ENCODE results near the gene SCAPER.

The SCAPER gene

GRCh38 chr15:76377751-76378150 lies 527.4 kb downstream of the SCAPER start:
- in situ Hi-C loops (cut with HindIII; ENCODE audit: low pct_ligation_motif_present, low pct_unique_long_range_greater_than_20kb, low sequenced_read_pairs), result no loop called here
- no peak for DNase-seq

- DNase-seq, result no peak
- in situ Hi-C loops (cut with HindIII; ENCODE audit: low pct_ligation_motif_present, low pct_unique_long_range_greater_than_20kb, low sequenced_read_pairs), result no loop called here
These were observed 527.9 kb downstream of the SCAPER start for GRCh38 chr15:76377217-76377616.

GRCh38 chr15:76376816-76377215 lies 528.3 kb downstream of the SCAPER start:
- in situ Hi-C loops (cut with HindIII; ENCODE audit: low pct_ligation_motif_present, low pct_unique_long_range_greater_than_20kb, low sequenced_read_pairs), result no loop called here
- no peak for DNase-seq

GRCh38 chr15:76376029-76376428 lies 529.1 kb downstream of the SCAPER start:
- no peak for DNase-seq

DNA sequence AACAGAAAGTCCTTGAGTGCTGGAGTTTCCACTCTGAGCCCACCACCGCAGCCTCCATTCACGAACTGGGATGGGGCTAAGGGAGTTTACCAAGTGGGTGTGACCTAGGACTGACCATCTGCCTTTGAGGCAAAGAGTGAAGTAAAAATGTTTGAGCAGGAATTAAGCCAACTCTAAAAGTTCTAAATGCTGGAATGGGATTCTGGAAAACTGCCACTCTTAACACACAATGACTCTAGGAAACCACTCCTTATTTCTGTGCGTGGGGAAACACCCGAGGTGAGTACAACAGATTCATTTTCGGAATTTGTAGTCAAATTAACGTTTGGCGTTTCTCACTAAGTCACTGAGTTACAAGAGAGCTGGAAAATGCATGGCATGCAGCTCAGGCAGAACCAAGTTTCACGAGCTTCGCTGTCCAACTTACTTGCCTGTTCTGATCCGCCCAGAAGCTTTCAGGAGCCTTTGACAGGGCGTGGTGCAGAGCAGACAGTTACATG lies 537.0 kb downstream of the SCAPER start:
- DNase-seq, result no peak
- in situ Hi-C loops (cut with HindIII; ENCODE audit: low pct_ligation_motif_present, low pct_unique_long_range_greater_than_20kb, low sequenced_read_pairs), result no loop called here

More at GRCh38 chr15:76376029-76376428, 529.1 kb downstream of the SCAPER start:
- in situ Hi-C loops (cut with HindIII; ENCODE audit: low pct_ligation_motif_present, low pct_unique_long_range_greater_than_20kb, low sequenced_read_pairs), result no loop called here

DNA sequence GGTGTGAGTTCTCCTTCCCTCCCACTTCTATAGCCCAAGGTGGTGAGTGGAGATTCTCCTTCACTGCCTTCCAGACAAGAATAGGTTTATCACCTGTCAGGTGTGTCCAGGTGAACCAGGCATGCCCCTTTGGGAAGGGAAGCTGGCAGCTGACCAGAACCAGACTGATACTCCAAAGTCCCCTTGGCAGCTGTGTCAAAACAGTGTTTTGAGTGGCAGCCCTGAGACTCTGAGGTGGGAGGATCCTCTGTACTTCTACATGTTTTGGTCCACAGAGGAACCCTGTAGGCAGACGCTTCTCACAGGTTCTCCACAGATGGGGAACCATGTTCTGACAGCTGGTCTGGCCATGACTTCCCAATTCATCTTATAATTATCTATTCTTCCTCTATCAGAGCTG lies 538.4 kb downstream of the SCAPER start:
- in situ Hi-C loops (cut with HindIII; ENCODE audit: low pct_ligation_motif_present, low pct_unique_long_range_greater_than_20kb, low sequenced_read_pairs), result no loop called here
- no peak for DNase-seq

DNA sequence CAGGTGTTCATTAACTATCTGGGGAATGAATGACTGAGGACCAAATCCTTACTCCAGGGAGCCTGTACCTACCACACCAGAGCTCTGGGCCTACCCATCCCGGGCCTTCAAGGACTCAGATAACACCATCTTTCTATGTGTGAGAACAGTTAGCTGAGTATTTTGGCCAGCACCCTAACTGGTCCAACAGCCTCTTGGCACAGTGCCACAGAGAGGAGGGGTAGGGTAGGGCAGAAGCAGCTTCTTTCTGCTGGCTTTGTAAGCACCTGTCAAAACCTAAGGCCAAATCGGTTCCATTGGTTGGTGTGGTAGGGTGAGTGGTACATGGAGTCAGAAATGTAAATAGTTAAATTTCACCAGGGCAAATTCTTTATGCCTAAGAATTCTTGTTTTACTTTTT lies 541.9 kb downstream of the SCAPER start:
- no peak for DNase-seq

GRCh38 chr15:76360416-76360815 lies 544.7 kb downstream of the SCAPER start:
- in situ Hi-C loops (cut with HindIII; ENCODE audit: low pct_ligation_motif_present, low pct_unique_long_range_greater_than_20kb, low sequenced_read_pairs), result no loop called here
- no peak for DNase-seq

More for the DNA sequence above, 541.9 kb downstream of the SCAPER start:
- in situ Hi-C loops (cut with HindIII; ENCODE audit: low pct_ligation_motif_present, low pct_unique_long_range_greater_than_20kb, low sequenced_read_pairs), result no loop called here

DNA sequence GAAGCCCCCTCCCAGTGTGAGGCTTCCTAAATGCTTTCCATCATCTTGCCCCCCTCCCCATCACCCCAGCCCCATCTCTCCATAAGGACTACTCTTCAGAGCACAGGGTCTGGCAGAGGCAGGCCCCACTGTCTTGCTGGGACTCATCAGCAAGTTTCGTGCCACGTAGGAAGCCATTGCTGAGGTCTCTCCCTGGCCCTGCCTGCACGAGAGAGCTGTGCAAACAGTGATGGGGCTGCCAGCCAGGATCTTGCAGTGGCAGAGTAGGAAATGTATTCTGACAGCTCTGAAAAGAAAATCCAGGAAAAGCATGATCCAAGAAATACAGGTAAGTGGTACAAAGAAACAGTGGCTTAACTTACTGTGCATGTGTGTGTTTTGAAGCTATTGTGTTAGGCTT lies 546.0 kb downstream of the SCAPER start:
- in situ Hi-C loops (cut with HindIII; ENCODE audit: low pct_ligation_motif_present, low pct_unique_long_range_greater_than_20kb, low sequenced_read_pairs), result no loop called here
- DNase-seq, result no peak

- DNase-seq, result no peak
- in situ Hi-C loops (cut with HindIII; ENCODE audit: low pct_ligation_motif_present, low pct_unique_long_range_greater_than_20kb, low sequenced_read_pairs), result no loop called here
These were observed 546.7 kb downstream of the SCAPER start for GRCh38 chr15:76358453-76358852.

DNA sequence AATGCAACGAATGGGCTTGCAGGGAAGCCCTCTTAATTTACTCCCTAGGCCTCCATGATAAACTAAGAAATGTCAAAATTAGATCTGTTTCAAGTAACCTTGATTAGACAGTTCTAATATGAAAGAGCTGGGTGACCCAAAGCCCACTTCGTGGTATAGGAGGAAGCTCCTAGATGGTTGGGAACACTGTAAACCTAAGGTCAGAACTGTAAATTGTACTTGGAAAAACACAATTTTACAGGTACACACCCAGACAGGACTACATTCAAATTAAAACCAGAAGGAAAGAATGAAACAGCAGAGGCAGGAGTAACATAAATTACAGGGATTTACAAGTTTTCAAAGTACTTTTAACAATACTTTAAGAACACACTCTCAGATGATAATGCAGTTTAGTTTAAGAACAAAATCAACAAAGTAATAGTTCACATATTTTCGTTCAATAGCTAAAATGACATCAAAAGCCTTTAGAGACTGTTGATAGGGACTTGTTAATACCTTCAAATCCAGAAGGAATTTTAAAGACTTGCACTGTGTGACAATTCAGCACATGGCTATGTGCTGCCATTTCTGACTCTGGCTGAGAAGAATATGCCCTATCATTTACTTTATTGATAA lies 550.2 kb downstream of the SCAPER start:
- DNase-seq, result no peak
- in situ Hi-C loops (cut with HindIII; ENCODE audit: low pct_ligation_motif_present, low pct_unique_long_range_greater_than_20kb, low sequenced_read_pairs), result no loop called here

DNA sequence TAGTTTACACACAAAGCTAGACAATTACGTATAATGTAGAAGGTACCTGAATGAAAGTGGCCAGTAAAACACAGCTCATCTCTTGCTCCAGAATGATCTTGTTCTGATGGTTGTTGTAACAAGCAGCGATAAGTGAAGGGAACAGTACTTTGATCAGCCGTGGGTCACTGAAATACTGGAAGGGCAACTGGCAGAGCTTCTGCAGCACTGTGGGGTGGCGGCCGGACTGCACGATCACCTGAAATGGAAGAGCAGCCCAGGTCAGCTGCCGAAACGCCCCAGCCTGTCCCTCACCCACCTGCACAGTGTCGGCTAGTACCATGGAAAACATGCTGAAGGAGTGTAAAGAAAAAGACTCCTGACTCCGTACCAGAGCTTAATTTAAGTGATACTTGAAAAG lies 551.2 kb downstream of the SCAPER start:
- in situ Hi-C loops (cut with HindIII; ENCODE audit: low pct_ligation_motif_present, low pct_unique_long_range_greater_than_20kb, low sequenced_read_pairs), result no loop called here

GRCh38 chr15:76353023-76353577 lies 552.0 kb downstream of the SCAPER start:
- DNase-seq, result no peak
- in situ Hi-C loops (cut with HindIII; ENCODE audit: low pct_ligation_motif_present, low pct_unique_long_range_greater_than_20kb, low sequenced_read_pairs), result no loop called here

More for the DNA sequence above, 551.2 kb downstream of the SCAPER start:
- no peak for DNase-seq

DNA sequence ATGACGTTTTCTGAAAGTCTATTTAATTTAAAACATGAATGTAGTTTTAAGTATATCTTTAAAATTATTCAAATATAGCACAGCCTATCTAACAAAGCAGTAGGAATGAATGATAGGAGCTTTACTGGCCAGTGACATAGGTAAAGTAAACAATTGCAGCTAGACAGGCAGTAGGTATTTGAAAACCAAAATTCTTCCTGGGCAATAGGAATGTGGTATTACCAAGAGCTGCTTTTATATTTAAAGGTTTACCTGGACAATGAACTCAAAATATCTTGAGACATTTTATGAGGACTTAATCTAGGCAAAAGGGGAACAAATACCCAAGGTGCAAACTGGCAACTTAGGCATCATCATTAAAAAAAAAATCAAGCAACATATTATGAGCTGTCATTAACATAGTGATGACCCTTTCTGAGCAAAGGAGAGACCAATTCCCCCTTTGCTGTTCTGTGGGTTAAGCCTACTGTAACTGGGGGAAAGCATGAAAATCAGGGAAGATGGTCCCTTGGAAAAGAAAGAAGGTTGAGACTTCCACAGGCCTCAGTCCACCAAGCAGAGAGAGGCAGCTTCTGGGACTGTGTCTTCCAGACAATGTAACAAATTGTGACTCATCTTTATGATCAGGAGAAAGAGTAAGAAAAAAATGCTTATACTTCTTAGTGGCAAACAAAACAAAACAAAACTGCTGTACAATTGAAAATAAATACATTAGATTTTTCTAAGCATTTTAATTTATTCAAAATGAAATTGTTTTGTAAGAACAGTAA lies 555.7 kb downstream of the SCAPER start:
- in situ Hi-C loops (cut with HindIII; ENCODE audit: low pct_ligation_motif_present, low pct_unique_long_range_greater_than_20kb, low sequenced_read_pairs), result no loop called here
- no peak for DNase-seq

GRCh38 chr15:76347482-76348055 lies 557.6 kb downstream of the SCAPER start:
- in situ Hi-C loops (cut with HindIII; ENCODE audit: low pct_ligation_motif_present, low pct_unique_long_range_greater_than_20kb, low sequenced_read_pairs), result no loop called here
- DNase-seq, result no peak

DNA sequence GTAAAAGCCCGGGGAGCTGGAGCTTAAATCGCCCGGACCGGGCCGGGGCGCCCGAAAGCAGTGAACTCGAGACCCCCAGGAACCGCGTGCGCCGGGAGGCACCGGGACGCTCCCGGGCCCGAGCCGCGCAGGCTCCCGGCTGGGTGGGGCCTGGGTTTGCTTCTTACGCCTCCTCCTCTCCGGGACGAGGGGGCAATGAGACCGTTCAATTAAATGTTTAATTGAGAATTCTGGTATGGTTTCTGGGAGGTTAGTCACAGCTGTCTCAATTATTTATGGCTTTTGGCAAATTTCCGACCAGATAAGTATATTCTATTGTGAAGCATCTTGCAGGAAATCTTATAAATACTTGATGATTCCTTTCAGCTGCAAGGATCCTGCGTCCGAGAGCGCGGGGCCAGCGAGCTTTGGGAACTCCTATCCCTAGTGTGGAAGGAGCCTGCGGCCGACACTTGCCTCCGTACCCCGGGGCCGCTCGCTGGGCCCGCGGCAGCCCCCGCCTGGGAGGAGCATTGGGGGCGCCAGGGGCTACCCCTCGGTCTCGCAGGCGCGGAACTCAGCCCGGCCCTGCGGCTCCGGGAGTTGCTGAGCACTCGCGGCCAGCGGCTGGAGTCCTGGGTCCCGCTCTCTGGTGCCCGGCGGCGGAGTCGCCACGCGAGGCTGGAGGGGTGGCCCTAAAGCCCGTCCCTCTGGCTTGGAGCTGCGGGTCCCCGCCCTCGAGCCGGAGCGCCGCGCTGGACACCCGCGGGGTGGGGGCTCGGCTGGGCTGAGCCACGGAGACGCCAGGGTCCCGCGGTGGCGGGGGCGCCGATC lies 558.3 kb downstream of the SCAPER start:
- in situ Hi-C loops (cut with HindIII; ENCODE audit: low pct_ligation_motif_present, low pct_unique_long_range_greater_than_20kb, low sequenced_read_pairs), result no loop called here
- DNase-seq, result no peak

DNA sequence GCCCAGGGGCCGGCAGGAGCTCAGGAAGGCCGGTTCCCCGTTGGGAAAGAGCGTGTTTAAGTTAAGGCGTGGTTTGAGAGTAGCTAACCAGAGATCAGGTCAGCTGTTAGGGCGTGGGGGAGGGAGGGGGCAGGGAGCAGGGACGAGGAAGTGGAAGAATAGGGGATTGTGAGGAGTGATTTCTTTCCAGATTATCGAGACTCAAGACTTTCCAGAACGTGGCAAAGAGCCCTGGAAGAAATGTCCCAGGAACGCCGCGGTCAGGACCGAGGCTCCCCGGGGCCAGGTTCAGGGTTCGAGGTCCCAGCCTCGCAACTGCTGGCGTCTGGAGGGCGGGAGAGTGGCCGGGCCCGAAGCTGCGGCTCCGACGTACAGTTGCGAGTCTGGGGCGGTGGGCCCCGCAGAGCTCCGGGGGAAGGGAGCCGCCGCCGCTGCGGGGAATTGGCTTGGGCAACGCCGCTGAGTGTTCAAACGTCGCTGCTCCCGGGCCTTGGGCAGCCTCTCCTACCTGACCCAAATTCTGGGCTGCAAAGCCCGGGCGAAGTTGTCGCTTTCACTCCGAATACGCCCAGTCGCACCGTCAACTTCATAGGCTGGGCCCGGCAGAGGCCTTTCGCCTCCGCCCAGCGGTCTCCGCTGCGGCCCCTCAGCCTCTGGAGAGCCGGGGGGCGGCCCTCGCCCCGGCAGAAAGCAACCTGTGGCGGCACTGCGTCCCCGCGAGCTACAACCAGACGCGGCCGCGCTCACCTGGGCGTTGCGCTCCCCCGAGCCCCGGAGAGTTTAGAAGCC lies 559.1 kb downstream of the SCAPER start:
- in situ Hi-C loops (cut with HindIII; ENCODE audit: low pct_ligation_motif_present, low pct_unique_long_range_greater_than_20kb, low sequenced_read_pairs), result no loop called here
- DNase-seq, result no peak

DNA sequence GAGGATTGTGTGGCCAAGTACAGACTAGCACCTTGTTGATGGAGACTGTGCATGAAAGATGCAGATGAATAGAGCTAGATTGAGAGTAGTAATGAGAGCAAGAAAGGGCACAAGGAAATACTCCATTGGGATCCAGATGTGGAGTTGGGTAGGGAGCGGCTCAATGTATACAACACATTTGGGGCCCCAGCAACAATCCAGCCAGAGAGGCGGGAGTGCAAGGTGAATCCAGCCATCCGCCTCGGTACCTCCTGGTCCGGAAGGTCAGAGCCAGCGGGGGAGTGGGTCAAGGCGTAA lies 559.6 kb downstream of the SCAPER start:
- no peak for DNase-seq
- in situ Hi-C loops (cut with HindIII; ENCODE audit: low pct_ligation_motif_present, low pct_unique_long_range_greater_than_20kb, low sequenced_read_pairs), result no loop called here
